Gastrocnemius medialis (tissue), 4 donors: ENCODE measurements around the gene PCSK6. TPM values are rescaled to one million over a fixed set of nuclear protein-coding genes. Genes with fewer than 3 reads are reported as not detected.

Source experiments
- ATAC-seq, 2 donors: fragments of 150-250 bp; one replicate each; pipeline ENCODE4 v1.9.1; 2016
- DNase-seq, 2 donors: peaks; one replicate each; pipeline ENCODE4 v3.0.0-alpha.2; 2019
- H3K27ac ChIP-seq, 4 donors: fragments of 200-600 bp; sonication (generic); 1 replicate in 1 of 4; 2 replicates in 3 of 4; pipeline ENCODE4 v1.5.1; 2016 to 2018; ENCODE audit warnings: mild to moderate bottlenecking in 2 of 4, moderate library complexity in 1 of 4
- H3K27me3 ChIP-seq, 3 donors: fragments of 200-600 bp; sonication (generic) in 2 of 3; 1 replicate in 1 of 3; 2 replicates in 2 of 3; pipeline versions ENCODE4 v1.5.1 to v1.6.0; 2016 to 2019; ENCODE audit warnings: mild to moderate bottlenecking in 1 of 3, moderate library complexity in 1 of 3
- H3K36me3 ChIP-seq, 2 donors: fragments of 200-600 bp; sonication (generic) in 1 of 2; one replicate each; pipeline ENCODE4 v1.5.1; 2017 to 2018
- H3K4me1 ChIP-seq, 2 donors: fragments of 200-600 bp; sonication (generic) in 1 of 2; one replicate each; pipeline ENCODE4 v1.5.1; 2016 to 2017; ENCODE audit warnings: mild to moderate bottlenecking in 2 of 2
- H3K4me3 ChIP-seq, 4 donors: fragments of 200-600 bp; sonication (generic) in 3 of 4; 1 replicate in 1 of 4; 2 replicates in 3 of 4; pipeline ENCODE4 v1.5.1; 2016 to 2019; ENCODE audit warnings: mild to moderate bottlenecking in 2 of 4
- H3K9me3 ChIP-seq, 3 donors: fragments of 200-600 bp; sonication (generic) in 2 of 3; 1 replicate in 1 of 3; 2 replicates in 2 of 3; pipeline ENCODE4 v1.5.1; 2016 to 2019
- POLR2A ChIP-seq, 2 donors: fragments of 450-650 bp; IDR thresholded peaks; one replicate each; pipeline ENCODE4 v1.6.1; 2017; ENCODE audit warnings: antibody characterized with exemption in 2 of 2, mild to moderate bottlenecking in 2 of 2, moderate library complexity in 2 of 2
- in situ Hi-C, 4 donors: fragments of 200-750 bp; cut with MboI; loops; one replicate each; pipeline versions ENCODE4 v1.15.0 to v1.8.0; 2017; ENCODE audit warnings: low sequenced_read_pairs in 4 of 4
- intact Hi-C: fragments of 100-400 bp; cut with DNase I; formaldehyde crosslinking; loops from one replicate; pipeline ENCODE4 v1.15.1; 2023; ENCODE audit warnings: low total_unique reads
- total RNA-seq, 4 donors: library from RNA; depleted of rRNA; stranded (reverse); fragments of >200 nt; gene quantifications; one replicate each; pipeline versions ENCODE4 v1.1.0 to v1.2.3, GENCODE V29; 2016
- TF ChIP-seq, protein P1 (sequence below), 5 experiments: fragments of 450-650 bp in 3 of 5; fragments of 200-600 bp in 2 of 5; sonication (generic) in 2 of 5; IDR thresholded peaks in 4 of 5; conservative IDR thresholded peaks in 1 of 5; 1 replicate in 4 of 5; 2 replicates in 1 of 5; pipeline ENCODE4 v1.5.1; 2016 to 2019; ENCODE audit warnings: antibody characterized with exemption in 5 of 5, mild to moderate bottlenecking in 3 of 5, moderate library complexity in 3 of 5

Gene PCSK6
- total RNA-seq, 4 donors from 2014 or later, result 12.8 to 46.0 (median 23.6) TPM

- Histone ChIP-seq H3K4me1 (peaks cover 0 to 7% of the 10 kb centered on the region in 2 donors), H3K9me3 (no peaks in the 10 kb centered on the region), H3K4me3 (no peak overlapping the region), H3K27me3 (peaks cover 0 to 6% (median 4%) of the 10 kb centered on the region in 3 donors), H3K36me3 (no peaks in the 10 kb centered on the region), H3K27ac (peak overlapping the region in 3 of 4 donors; percentile 27 to 49 (median 43))
- in situ Hi-C loops (no loop called here), intact Hi-C loops (no loop called here)
- peak; percentile 18 to 38 for ATAC-seq
- DNase-seq, result no peak
- TF ChIP-seq, protein P1, sequence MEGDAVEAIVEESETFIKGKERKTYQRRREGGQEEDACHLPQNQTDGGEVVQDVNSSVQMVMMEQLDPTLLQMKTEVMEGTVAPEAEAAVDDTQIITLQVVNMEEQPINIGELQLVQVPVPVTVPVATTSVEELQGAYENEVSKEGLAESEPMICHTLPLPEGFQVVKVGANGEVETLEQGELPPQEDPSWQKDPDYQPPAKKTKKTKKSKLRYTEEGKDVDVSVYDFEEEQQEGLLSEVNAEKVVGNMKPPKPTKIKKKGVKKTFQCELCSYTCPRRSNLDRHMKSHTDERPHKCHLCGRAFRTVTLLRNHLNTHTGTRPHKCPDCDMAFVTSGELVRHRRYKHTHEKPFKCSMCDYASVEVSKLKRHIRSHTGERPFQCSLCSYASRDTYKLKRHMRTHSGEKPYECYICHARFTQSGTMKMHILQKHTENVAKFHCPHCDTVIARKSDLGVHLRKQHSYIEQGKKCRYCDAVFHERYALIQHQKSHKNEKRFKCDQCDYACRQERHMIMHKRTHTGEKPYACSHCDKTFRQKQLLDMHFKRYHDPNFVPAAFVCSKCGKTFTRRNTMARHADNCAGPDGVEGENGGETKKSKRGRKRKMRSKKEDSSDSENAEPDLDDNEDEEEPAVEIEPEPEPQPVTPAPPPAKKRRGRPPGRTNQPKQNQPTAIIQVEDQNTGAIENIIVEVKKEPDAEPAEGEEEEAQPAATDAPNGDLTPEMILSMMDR (IDR thresholded peaks at IDR 0.05 in 4 of 5, conservative IDR thresholded peaks at IDR 0.05 in 1 of 5), result no peak
- TF ChIP-seq POLR2A (IDR thresholded peaks at IDR 0.05), result no peak
Observed at GRCh38 chr15:101492766-101493692, 3.5 kb upstream of the PCSK6 start.

DNA sequence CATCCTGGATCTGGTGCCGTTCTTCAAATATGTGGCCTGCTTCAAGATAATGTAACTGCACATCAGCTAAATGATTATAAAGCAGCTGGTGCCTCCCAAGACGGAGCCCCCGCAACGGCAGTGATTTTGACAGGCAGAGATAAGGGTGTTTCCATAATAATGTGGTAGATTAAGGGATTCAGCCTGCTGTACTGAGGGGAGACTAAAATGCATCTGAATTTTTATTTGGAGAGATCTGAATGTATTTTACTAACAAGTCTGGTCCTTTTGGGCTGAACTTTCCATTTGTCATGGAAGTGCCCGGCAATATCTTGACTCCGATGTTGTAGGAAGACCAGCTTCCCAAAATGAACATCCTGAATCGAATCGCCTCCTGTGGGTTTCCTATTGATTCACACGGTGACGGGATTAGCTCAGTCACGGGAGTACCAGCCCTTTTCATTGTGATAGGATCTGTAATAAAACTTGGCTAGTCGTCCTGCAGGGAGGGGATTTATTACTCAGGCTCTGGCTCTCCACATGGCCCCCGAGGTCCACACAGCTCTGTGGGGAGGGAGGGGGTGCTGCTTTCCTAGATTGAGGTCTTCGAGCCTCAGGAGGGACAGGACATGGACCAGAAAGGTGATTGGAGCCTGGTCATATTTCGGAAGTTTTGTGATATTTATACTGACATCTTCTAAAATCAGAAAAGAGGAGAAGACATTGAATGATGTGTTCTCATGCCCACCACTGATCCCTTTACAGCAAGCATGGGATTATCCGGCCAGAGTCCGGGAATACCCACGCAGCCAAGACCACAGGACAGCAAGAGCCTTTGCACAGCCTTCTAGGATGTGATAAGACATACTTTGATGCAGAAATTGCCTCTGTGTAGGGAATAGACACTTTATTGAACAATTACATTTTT, 2.5 kb upstream of the PCSK6 start:
- no peak for DNase-seq
- in situ Hi-C loops, result no loop called here

GRCh38 chr15:101490922-101491733, 1.6 kb upstream of the PCSK6 start:
- Histone ChIP-seq H3K4me1 (peaks cover 0 to 8% of the 10 kb centered on the region in 2 donors), H3K27me3 (peaks cover 0 to 6% (median 3%) of the 10 kb centered on the region in 3 donors), H3K27ac (peak overlapping the region in 2 of 4 donors; percentile 24 to 76), H3K9me3 (no peaks in the 10 kb centered on the region), H3K4me3 (no peak overlapping the region), H3K36me3 (no peaks in the 10 kb centered on the region)
- ATAC-seq, result no peak
- intact Hi-C loops, result no loop called here
- DNase-seq, result no peak
- in situ Hi-C loops, result no loop called here
- no peak for TF ChIP-seq POLR2A (IDR thresholded peaks at IDR 0.05)
- TF ChIP-seq, protein P1 (IDR thresholded peaks at IDR 0.05 in 4 of 5, conservative IDR thresholded peaks at IDR 0.05 in 1 of 5), result no peak

More for the DNA sequence above, 2.5 kb upstream of the PCSK6 start:
- Histone ChIP-seq H3K4me1 (peaks cover 0 to 8% of the 10 kb centered on the region in 2 donors), H3K36me3 (no peaks in the 10 kb centered on the region), H3K27ac (peak overlapping the region in 2 of 4 donors; percentile 24 to 43), H3K9me3 (no peaks in the 10 kb centered on the region), H3K4me3 (no peak overlapping the region), H3K27me3 (peaks cover 0 to 6% (median 4%) of the 10 kb centered on the region in 3 donors)
- intact Hi-C loops, result no loop called here
- TF ChIP-seq, protein P1 (IDR thresholded peaks at IDR 0.05 in 4 of 5, conservative IDR thresholded peaks at IDR 0.05 in 1 of 5), result no peak
- no peak for TF ChIP-seq POLR2A (IDR thresholded peaks at IDR 0.05)
- ATAC-seq, result no peak

DNA sequence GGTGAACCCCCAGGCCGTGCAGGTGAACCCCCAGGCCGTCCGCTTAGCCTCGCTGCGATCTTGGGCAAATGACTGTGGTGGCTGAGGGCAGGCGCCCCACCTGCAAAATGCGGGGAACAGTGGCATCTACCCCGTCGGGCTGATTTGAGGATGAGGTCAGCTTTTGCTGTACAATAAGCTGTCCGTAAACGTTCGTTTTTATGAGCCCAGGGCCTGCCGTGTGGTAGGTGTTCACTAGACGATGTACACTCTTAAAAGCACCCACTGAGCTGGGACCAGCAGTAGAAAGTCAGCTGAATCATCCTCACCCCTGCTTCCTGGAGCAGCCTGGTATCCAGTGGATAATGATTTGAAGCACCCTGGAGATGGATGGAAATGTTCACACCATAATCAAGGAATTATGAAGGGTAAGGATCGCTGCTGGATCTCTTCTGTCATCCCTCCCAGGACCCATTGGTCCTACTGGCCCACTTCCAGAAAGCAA, 943 bp upstream of the PCSK6 start:
- Histone ChIP-seq H3K4me3 (no peak overlapping the region), H3K27ac (peak overlapping the region in 1 of 4 donors; percentile 76), H3K4me1 (peaks cover 0 to 8% of the 10 kb centered on the region in 2 donors), H3K9me3 (no peaks in the 10 kb centered on the region), H3K36me3 (peaks cover 0 to 2% of the 10 kb centered on the region in 2 donors), H3K27me3 (peaks cover 0 to 6% (median 0%) of the 10 kb centered on the region in 3 donors)
- intact Hi-C loops (no loop called here), in situ Hi-C loops (no loop called here)
- DNase-seq (no peak), ATAC-seq (no peak)
- TF ChIP-seq POLR2A (IDR thresholded peaks at IDR 0.05), result no peak
- TF ChIP-seq, protein P1 (IDR thresholded peaks at IDR 0.05 in 4 of 5, conservative IDR thresholded peaks at IDR 0.05 in 1 of 5), result no peak
